ENCODE measurements around the gene KCTD12.
"Not testable (repeated sequence)": the region's sequence is repeated elsewhere in the genome, so short reads cannot be mapped to it uniquely, and the experiment has no call there.

Gene KCTD12

DNA sequence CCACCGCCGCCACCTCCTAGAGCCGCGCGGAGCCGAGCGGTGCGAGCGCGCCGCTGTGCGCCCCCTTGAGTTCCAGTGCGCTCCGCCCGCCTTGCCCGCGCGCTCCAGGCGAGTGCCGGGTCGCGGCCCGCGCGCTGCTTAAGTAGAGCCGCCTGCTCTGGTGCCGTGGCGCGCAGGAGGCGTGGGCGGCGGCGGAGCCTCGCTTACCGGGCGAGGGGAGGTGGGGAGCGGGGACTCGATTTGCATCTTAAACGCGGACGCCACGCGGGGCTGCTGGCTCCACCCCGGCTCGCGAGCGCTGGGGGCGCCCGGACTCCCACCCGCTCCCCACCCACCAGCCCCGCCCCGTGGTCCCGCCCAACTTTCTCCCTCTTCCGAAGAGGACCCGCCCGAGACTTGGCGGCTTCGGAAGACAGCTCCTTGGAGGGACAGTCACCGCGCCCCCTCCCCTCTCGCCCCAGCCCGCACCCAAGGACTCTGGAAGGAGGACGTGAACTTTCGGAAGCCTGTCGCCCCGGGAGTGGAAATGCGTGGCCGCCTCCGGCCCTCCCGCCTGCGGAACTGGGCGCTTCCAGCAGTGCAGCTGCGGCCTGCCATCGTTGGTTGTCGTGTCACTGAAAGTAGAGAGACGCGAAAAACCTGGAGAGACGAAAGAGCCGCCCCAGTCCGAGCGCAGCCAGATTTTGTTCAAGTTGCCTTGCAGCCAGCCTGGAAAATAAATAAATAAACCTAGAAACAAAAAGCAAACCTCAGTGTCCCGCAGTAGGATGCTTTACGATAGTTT lies at the start of gene KCTD12:
KCTD12 (minus strand) TSS at position 114 of the 784 bp plus-strand sequence. CDS start 257 bp downstream, outside the sequence.
- no peak for DNase-seq

DNA sequence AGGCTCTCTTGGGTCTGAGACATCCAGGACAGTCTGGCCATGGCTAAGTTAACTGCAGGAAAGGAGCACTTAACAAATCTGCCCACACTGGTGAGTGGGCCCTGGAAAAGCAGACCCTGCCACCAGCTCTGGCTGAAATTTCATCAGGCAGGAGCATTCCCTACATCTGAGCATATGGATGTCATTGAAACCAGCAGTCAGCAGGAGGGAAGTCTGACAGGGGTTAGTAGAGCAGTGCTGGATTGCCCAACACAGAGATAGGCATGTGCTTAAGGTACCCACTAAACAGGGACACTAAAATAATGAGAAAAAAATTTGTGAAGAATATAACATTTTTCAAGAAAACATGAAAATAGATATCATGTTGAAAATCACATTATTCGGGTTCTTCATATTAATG lies 48.5 kb upstream of the KCTD12 start:
- no peak for DNase-seq

GRCh38 chr13:76932076-76932475 lies 45.9 kb upstream of the KCTD12 start:
- no peak for DNase-seq

GRCh38 chr13:76929851-76930374 lies 43.7 kb upstream of the KCTD12 start:
- DNase-seq, result no peak

GRCh38 chr13:76929320-76929719 lies 43.1 kb upstream of the KCTD12 start:
- no peak for DNase-seq

GRCh38 chr13:76928456-76928855 lies 42.3 kb upstream of the KCTD12 start:
- DNase-seq, result no peak

GRCh38 chr13:76927955-76928354 lies 41.8 kb upstream of the KCTD12 start:
- no peak for DNase-seq

DNA sequence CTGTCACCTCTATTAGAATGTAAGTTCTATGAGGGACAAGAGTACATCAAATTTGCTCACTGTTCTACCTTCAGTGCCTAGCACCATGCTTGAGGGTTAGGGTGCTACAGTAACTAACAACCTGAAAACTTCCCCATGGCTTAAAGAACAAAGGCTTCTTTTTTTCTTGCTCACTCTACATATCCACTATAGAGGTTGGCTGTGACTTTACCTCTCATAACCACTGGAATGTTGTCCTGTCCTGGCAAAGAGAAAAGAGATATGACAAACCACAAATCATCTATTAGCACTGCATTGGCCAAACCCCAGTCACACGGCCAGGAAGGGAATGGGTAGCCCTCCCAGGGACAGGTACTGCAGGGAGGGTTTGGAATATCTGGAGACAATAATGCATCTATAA lies 38.9 kb upstream of the KCTD12 start:
- DNase-seq, result no peak

- no peak for DNase-seq
These were observed 35.3 kb upstream of the KCTD12 start for GRCh38 chr13:76921516-76921915.

GRCh38 chr13:76917755-76918481 lies 31.7 kb upstream of the KCTD12 start:
- DNase-seq, result not testable (repeated sequence)

DNA sequence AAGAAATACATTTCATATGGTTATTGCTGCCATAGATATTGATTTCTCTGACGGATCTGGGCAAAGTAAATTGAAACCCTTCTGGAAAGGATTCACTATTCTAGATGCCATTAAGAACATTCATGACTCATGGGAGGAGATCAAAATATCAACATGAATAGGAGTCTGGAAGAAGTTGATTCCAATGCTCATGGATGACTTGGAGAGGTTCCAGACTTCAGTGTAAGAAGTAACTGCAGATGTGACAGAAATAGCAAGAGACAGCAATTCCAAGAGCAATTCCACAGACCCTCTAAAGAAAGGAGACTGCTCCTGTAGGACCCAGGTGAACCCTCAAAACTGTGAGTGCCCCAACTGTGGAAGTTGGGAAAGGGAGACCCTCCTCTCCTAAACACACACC lies 30.9 kb upstream of the KCTD12 start:
- no peak for DNase-seq

- no peak for DNase-seq
These were observed 27.7 kb upstream of the KCTD12 start for GRCh38 chr13:76913898-76914297.

DNA sequence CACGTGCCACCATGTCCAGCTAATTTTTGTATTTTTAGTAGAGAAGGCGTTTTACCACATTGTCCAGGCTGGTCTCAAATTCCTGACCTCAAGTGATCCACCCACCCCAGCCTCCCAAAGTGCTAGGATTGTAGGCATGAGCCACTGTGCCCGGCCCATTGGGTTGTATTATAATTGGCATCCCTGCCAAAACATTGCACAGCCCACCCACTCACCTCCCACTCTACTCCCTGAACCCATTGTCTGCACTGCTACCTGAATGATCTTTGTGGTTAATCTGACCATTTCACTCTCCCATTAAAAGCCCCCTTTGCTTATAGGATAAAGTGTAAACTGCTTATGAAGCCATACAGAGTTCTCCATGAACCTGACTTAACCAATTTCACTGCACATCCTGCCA lies 26.3 kb upstream of the KCTD12 start:
- no peak for DNase-seq

DNA sequence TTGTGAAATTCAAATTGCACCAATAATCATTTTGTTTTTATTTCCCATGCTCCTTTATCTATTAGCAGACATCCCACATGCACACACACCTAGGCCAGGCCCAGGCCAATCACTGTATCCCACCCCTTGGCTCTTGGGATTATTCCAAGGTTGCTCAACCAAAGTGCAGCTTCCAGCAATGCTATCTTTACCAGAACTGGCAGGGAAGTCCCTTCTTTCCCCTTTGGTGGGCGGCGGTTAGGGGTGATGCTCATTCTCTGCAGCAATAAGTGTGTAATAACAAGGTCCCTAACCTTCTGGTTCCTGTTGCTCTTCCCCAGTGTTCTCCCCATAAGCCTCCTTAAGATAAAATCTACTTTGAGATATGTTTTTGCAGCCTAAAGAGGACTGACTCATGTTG lies 18.3 kb upstream of the KCTD12 start:
- no peak for DNase-seq

- DNase-seq, result peak; percentile 57
These were observed 17.4 kb upstream of the KCTD12 start for GRCh38 chr13:76903544-76904162.

- not testable (repeated sequence) for DNase-seq
These were observed 12.9 kb upstream of the KCTD12 start for GRCh38 chr13:76899066-76899465.

GRCh38 chr13:76897171-76897570 lies 11.0 kb upstream of the KCTD12 start:
- DNase-seq, result not testable (repeated sequence)

DNA sequence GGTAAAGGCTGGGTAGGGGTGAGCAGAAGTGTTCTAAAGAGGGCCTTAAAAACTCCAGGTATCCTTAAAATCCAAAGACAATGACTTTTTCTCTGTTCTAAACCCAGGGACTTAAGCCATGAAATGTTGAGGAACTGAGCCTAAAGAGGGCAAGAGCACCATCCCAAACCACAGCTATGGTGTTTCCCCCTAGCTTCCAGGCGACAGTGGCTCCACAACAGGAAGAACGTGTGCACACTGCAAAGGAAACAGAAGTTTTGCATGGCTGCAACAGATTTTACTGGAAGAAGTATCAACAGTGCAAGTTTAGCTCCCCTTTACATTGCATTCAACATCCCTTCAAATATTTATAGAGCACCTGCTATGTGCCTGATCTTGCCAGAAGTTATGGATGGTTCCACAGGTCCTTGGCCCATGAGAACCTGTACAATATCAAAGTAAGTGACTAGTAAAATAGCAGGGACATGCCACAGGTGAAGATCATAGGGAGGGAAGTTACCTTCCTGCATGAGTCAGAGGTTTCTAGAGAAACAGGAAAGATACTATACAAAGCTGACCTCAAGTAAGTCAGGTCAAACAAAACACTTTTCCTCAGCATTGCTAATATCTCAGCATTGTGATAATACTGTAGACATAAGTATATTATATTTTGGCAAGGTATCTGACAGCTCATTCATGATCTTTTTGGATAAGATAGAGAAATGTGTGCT lies 8.4 kb upstream of the KCTD12 start:
- no peak for DNase-seq

- DNase-seq, result no peak
These were observed 6.3 kb upstream of the KCTD12 start for GRCh38 chr13:76892488-76892887.

- no peak for DNase-seq
These were observed 3.8 kb upstream of the KCTD12 start for GRCh38 chr13:76890021-76890420.

DNA sequence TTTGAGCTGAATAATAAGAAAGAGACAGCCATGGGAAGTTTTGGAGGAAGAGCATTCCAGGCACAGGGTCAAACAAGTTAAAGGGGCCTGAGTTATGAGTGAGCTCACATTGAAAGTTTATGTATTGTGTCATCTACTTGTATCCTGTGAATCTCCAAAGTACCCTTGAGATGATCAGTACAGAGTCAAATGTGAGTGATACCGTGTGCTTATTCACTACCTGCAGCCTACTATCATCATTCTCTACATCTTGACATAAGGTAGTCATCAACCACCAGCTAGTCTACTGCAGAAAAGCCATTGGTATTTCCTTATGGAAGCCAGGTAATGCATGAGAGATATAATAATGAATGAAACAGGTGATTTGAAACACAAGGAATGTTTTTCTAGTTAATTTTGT lies 3.0 kb upstream of the KCTD12 start:
- DNase-seq, result no peak

DNA sequence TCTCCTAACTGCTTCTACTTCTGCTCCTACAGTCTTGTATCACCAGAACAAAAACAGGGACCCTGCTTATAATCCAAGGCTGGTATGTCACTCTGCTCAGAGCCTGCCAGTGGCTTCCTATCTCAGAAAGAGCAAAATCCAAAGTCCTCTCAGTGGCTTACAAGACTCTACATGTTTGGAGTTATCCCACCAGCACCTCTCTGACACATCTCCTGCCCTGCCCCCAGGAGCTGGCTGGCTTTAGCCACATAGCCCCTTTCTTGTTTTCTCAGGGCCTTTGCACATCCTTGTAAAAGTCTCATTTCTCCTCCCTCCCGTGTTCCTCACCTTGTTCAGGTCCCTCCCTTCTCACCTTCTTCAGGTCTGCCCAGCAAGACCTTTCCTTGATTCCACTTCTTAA lies 2.2 kb upstream of the KCTD12 start:
- DNase-seq, result no peak

- DNase-seq, result no peak
These were observed 915 bp upstream of the KCTD12 start for GRCh38 chr13:76887076-76887563.

All from activated CD4-positive, CD25-positive, alpha-beta regulatory T cell treated with anti-CD3 and anti-CD28 coated beads, Interleukin-2, amount 50 U/mL, for 72 hours (primary cell).